ENCODE data around the gene CNOT2.

Gene CNOT2

GRCh38 chr12:70403826-70404225, 160.6 kb downstream of the CNOT2 start:
- no peaks in the 10 kb centered on the region for H3K79me1 ChIP-seq (ENCODE audit: low read length)
- H2BK120ac ChIP-seq (ENCODE audit: insufficient read depth, low read length, poor library complexity) = no peak overlapping the region
- H3K4ac ChIP-seq (ENCODE audit: low read depth, low read length) = no peak overlapping the region
- no peak for DNase-seq
- no peaks in the 10 kb centered on the region for H3K9me3 ChIP-seq (ENCODE audit: insufficient read depth, low read depth, low read length)
- H3K27ac ChIP-seq (ENCODE audit: low read depth, low read length) = no peak overlapping the region
- H4K91ac ChIP-seq (ENCODE audit: low read depth, low read length) = no peak overlapping the region
- H3K27me3 ChIP-seq (ENCODE audit: insufficient read depth, low read length) = no peaks in the 10 kb centered on the region
- no peak overlapping the region for H4K8ac ChIP-seq (ENCODE audit: low read depth, low read length)
- no peak overlapping the region for H2AK5ac ChIP-seq (ENCODE audit: low read length)
- no peak overlapping the region for H2BK5ac ChIP-seq (ENCODE audit: low read depth, low read length, poor library complexity)
- no peak overlapping the region for H3K4me2 ChIP-seq (ENCODE audit: low read length)
- no peaks in the 10 kb centered on the region for H3K79me2 ChIP-seq (ENCODE audit: control insufficient read depth, insufficient read depth, low read length, poor library complexity)
- peaks cover 3 to 5% of the 10 kb centered on the region in 2 experiments for H3K36me3 ChIP-seq (ENCODE audit: control insufficient read depth in 1 of 2, insufficient read depth in 2 of 2, low read length in 2 of 2)
- H3K14ac ChIP-seq (ENCODE audit: low read length) = no peak overlapping the region
- H3K4me3 ChIP-seq (ENCODE audit: low read depth, low read length) = no peak overlapping the region
- no peak overlapping the region for H4K12ac ChIP-seq (ENCODE audit: low read depth, low read length)
- H3K23ac ChIP-seq (ENCODE audit: low read length) = no peak overlapping the region
- no peak overlapping the region for H3K9ac ChIP-seq (ENCODE audit: low read length)
- H3K18ac ChIP-seq (ENCODE audit: low read length) = no peak overlapping the region
- H2AFZ ChIP-seq (ENCODE audit: insufficient read depth, low read length, poor library complexity) = no peak overlapping the region
- H2BK12ac ChIP-seq (ENCODE audit: low read length) = no peak overlapping the region
- H3K4me1 ChIP-seq (ENCODE audit: control insufficient read depth in 1 of 2, insufficient read depth in 2 of 2, low read length in 2 of 2) = no peaks in the 10 kb centered on the region
